ELR (cell line): ENCODE results near the gene ZSCAN22.
"Not testable (repeated sequence)": the region's sequence is repeated elsewhere in the genome, so short reads cannot be mapped to it uniquely, and the experiment has no call there.

Experiments used
- DNase-seq: peaks from one replicate; pipeline ENCODE4 v3.0.0-alpha.2; 2015; ENCODE audit warnings: low read depth

Gene ZSCAN22

GRCh38 chr19:58318297-58318696 is 8.5 kb upstream of the ZSCAN22 start:
- DNase-seq: no peak

- no peak for DNase-seq
These were observed 7.6 kb upstream of the ZSCAN22 start for GRCh38 chr19:58319241-58319640.

GRCh38 chr19:58325311-58326022 is 1.3 kb upstream of the ZSCAN22 start:
- DNase-seq: peak; percentile 56

- DNase-seq: no peak
These were observed 287 bp upstream of the ZSCAN22 start for GRCh38 chr19:58326501-58326913.

GRCh38 chr19:58328999-58329398 is 2.2 kb downstream of the ZSCAN22 start:
- DNase-seq: peak; percentile 21

- DNase-seq: peak; percentile 73
These were observed 3.7 kb downstream of the ZSCAN22 start for GRCh38 chr19:58330458-58330857.

GRCh38 chr19:58332697-58333096 is 5.9 kb downstream of the ZSCAN22 start:
- no peak for DNase-seq

GRCh38 chr19:58334691-58335249 is 8.0 kb downstream of the ZSCAN22 start:
- no peak for DNase-seq

- DNase-seq: no peak
These were observed 8.8 kb downstream of the ZSCAN22 start for GRCh38 chr19:58335630-58336029.

- DNase-seq: no peak
These were observed 9.4 kb downstream of the ZSCAN22 start for GRCh38 chr19:58336216-58336615.

- DNase-seq: no peak
These were observed 10.0 kb downstream of the ZSCAN22 start for GRCh38 chr19:58336820-58337219.

GRCh38 chr19:58338336-58338735 is 11.5 kb downstream of the ZSCAN22 start:
- DNase-seq: no peak

- DNase-seq: peak; percentile 61
These were observed 12.2 kb downstream of the ZSCAN22 start for GRCh38 chr19:58338825-58339558.

GRCh38 chr19:58345558-58345957 is 18.8 kb downstream of the ZSCAN22 start:
- no peak for DNase-seq

- DNase-seq: peak; percentile 76
These were observed 20.5 kb downstream of the ZSCAN22 start for GRCh38 chr19:58346961-58347929.

- DNase-seq: not testable (repeated sequence)
These were observed 21.3 kb downstream of the ZSCAN22 start for GRCh38 chr19:58348080-58348479.

- DNase-seq: no peak
These were observed 22.8 kb downstream of the ZSCAN22 start for GRCh38 chr19:58349590-58349989.

- DNase-seq: no peak
These were observed 23.4 kb downstream of the ZSCAN22 start for GRCh38 chr19:58350001-58350861.

GRCh38 chr19:58350871-58351557 is 24.2 kb downstream of the ZSCAN22 start:
- DNase-seq: no peak

- no peak for DNase-seq
These were observed 24.7 kb downstream of the ZSCAN22 start for GRCh38 chr19:58351558-58351878.
